K562 (cell line): ENCODE data around the gene FDX2. TPM values are rescaled to one million over a fixed set of nuclear protein-coding genes. Genes with fewer than 3 reads are reported as not detected.

Experiments used
- CC2D1A ChIP-seq: fragments of 450-650 bp; IDR thresholded peaks from 2 replicates; pipeline ENCODE4 v1.6.1; 2017; ENCODE audit warnings: mild to moderate bottlenecking
- CHD2 ChIP-seq: IDR thresholded peaks from 2 replicates; pipeline ENCODE4 v1.6.1; 2011; ENCODE audit warnings: low read depth, low read length
- EWSR1 ChIP-seq: fragments of 450-650 bp; IDR thresholded peaks from 2 replicates; pipeline ENCODE4 v1.6.1; 2018; ENCODE audit warnings: borderline replicate concordance, mild to moderate bottlenecking, low read depth, moderate library complexity; ENCODE audit not compliant: partially characterized antibody
- GATAD2A ChIP-seq: fragments of 450-650 bp; IDR thresholded peaks from 2 replicates; pipeline ENCODE4 v1.6.1; 2017
- HDAC1 ChIP-seq, 2 experiments: fragments of 450-650 bp; IDR thresholded peaks; 2 replicates each; pipeline ENCODE4 v1.6.1; 2016 to 2017; ENCODE audit warnings: inconsistent platforms in 1 of 2, mild to moderate bottlenecking in 1 of 2, moderate library complexity in 1 of 2
- HDAC2 ChIP-seq: fragments of 450-650 bp; IDR thresholded peaks from 2 replicates; pipeline ENCODE4 v1.6.1; 2016; ENCODE audit warnings: mild to moderate bottlenecking
- ID3 ChIP-seq, 2 experiments: fragments of 250-450 bp in 1 of 2; fragments of 450-650 bp in 1 of 2; sonication (Bioruptor Pico) in 1 of 2; IDR thresholded peaks; 2 replicates each; pipeline versions ENCODE4 v1.6.1 to v1.8.0; 2016 to 2021; ENCODE audit warnings: mild to moderate bottlenecking in 2 of 2, moderate library complexity in 2 of 2, missing compliant biosample characterization in 1 of 2, missing genetic modification characterization in 1 of 2
- MEF2D ChIP-seq: conservative IDR thresholded peaks from 2 replicates; pipeline ENCODE4 v1.6.1; 2016; ENCODE audit warnings: low read depth, missing genetic modification characterization, missing compliant biosample characterization
- MTA2 ChIP-seq: fragments of 450-650 bp; IDR thresholded peaks from 2 replicates; pipeline ENCODE4 v1.6.1; 2016; ENCODE audit warnings: low read depth
- NR2C1 ChIP-seq, 2 experiments: fragments of 450-650 bp; IDR thresholded peaks; 2 replicates each; pipeline ENCODE4 v1.6.1; 2017; ENCODE audit warnings: mild to moderate bottlenecking in 2 of 2, antibody characterized with exemption in 1 of 2, inconsistent platforms in 1 of 2, missing compliant biosample characterization in 1 of 2, missing genetic modification characterization in 1 of 2
- SMAD3 ChIP-seq: fragments of 450-650 bp; formaldehyde crosslinking; conservative IDR thresholded peaks from 2 replicates; pipeline ENCODE4 v1.4.0; 2020; ENCODE audit warnings: mild to moderate bottlenecking
- SPI1 ChIP-seq: IDR thresholded peaks from 2 replicates; pipeline ENCODE4 v1.6.1; 2011; ENCODE audit warnings: low read depth, low read length, control low read depth, borderline replicate concordance
- TCF7 ChIP-seq: sonication (generic); IDR thresholded peaks from 2 replicates; pipeline ENCODE4 v1.6.1; 2016; ENCODE audit warnings: antibody characterized with exemption, borderline replicate concordance
- THAP12 ChIP-seq: fragments of 250-450 bp; sonication (Bioruptor Pico); IDR thresholded peaks from 2 replicates; pipeline ENCODE4 v1.9.0; 2021; ENCODE audit warnings: mild to moderate bottlenecking, inconsistent platforms
- polyA plus RNA-seq, 8 experiments: library from polyadenylated mRNA; depleted of rRNA in 4 of 8; stranded (reverse) in 5 of 8; unstranded in 3 of 8; fragments of >200 nt; fragmentation: Nextera tagmentation in 2 of 8; fragmentation: Illumina TruSeq in 1 of 8; extraction: Ambion mirVana in 2 of 8; extraction: Trizol in 1 of 8; gene quantifications; 2 replicates each; pipeline versions ENCODE4 v1.2.1 to v1.2.3, GENCODE V29; 2011 to 2014; ENCODE audit warnings: inconsistent platforms in 1 of 8, missing spikeins in 1 of 8
- total RNA-seq, 7 experiments: library from RNA; depleted of rRNA in 6 of 7; stranded (reverse); fragments of >200 nt in 6 of 7; fragmentation: Illumina TruSeq in 2 of 7; extraction: Trizol in 2 of 7; gene quantifications; 2 replicates each; pipeline versions ENCODE4 v1.2.1 to v1.2.3, GENCODE V29; 2011 to 2021; ENCODE audit warnings: low replicate concordance in 1 of 7
- TF ChIP-seq, protein P1 (sequence below): fragments of 250-450 bp; sonication (Bioruptor Pico); IDR thresholded peaks from 2 replicates; pipeline ENCODE4 v1.4.0; 2020

The FDX2 gene
- total and polyA plus RNA-seq, 9 of the 15 experiments (the other 6 are each of a cell fraction or from before 2014, with no cell fraction given): 2.5 to 49.8 (median 29.7) TPM

- TF ChIP-seq THAP12 (CRISPR knock-in tag) (no peak), TCF7 (no peak), SMAD3 (no peak), HDAC2 (0 out of 2 replicates have a peak, but pooled peaks have one; percentile 58), GATAD2A (0 out of 2 replicates have a peak, but pooled peaks have one; percentile 2), MTA2 (peak; percentile 70), NR2C1 (IDR thresholded peaks at IDR 0.05) (peak; percentile 99), NR2C1 (tag; IDR thresholded peaks at IDR 0.05) (peak; percentile 99), CC2D1A (no peak), HDAC1 (IDR thresholded peaks at IDR 0.05) (no peak), ID3 (CRISPR knock-in tag; IDR thresholded peaks at IDR 0.05) (no peak), ID3 (tag; IDR thresholded peaks at IDR 0.05) (peak; percentile 33; the same call in 1 of the 2 replicates), SPI1 (no peak), CHD2 (no peak), EWSR1 (no peak), MEF2D (tag) (peak; percentile 63; the same call in 1 of the 2 replicates)
- TF ChIP-seq, protein P1, sequence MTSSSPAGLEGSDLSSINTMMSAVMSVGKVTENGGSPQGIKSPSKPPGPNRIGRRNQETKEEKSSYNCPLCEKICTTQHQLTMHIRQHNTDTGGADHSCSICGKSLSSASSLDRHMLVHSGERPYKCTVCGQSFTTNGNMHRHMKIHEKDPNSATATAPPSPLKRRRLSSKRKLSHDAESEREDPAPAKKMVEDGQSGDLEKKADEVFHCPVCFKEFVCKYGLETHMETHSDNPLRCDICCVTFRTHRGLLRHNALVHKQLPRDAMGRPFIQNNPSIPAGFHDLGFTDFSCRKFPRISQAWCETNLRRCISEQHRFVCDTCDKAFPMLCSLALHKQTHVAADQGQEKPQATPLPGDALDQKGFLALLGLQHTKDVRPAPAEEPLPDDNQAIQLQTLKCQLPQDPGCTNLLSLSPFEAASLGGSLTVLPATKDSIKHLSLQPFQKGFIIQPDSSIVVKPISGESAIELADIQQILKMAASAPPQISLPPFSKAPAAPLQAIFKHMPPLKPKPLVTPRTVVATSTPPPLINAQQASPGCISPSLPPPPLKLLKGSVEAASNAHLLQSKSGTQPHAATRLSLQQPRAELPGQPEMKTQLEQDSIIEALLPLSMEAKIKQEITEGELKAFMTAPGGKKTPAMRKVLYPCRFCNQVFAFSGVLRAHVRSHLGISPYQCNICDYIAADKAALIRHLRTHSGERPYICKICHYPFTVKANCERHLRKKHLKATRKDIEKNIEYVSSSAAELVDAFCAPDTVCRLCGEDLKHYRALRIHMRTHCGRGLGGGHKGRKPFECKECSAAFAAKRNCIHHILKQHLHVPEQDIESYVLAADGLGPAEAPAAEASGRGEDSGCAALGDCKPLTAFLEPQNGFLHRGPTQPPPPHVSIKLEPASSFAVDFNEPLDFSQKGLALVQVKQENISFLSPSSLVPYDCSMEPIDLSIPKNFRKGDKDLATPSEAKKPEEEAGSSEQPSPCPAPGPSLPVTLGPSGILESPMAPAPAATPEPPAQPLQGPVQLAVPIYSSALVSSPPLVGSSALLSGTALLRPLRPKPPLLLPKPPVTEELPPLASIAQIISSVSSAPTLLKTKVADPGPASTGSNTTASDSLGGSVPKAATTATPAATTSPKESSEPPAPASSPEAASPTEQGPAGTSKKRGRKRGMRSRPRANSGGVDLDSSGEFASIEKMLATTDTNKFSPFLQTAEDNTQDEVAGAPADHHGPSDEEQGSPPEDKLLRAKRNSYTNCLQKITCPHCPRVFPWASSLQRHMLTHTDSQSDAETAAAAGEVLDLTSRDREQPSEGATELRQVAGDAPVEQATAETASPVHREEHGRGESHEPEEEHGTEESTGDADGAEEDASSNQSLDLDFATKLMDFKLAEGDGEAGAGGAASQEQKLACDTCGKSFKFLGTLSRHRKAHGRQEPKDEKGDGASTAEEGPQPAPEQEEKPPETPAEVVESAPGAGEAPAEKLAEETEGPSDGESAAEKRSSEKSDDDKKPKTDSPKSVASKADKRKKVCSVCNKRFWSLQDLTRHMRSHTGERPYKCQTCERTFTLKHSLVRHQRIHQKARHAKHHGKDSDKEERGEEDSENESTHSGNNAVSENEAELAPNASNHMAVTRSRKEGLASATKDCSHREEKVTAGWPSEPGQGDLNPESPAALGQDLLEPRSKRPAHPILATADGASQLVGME: no peak
These were observed 10.5 kb downstream of the FDX2 start (continued) for GRCh38 chr19:10305139-10305806.
